ENCODE measurements around the gene GJD4. TPM values are rescaled to one million over a fixed set of nuclear protein-coding genes. Genes with fewer than 3 reads are reported as not detected.

Gene GJD4
- total RNA-seq, 5 donors from 2014 or later (not counting 1 experiment from before 2014, with no cell fraction given), result not detected

GRCh38 chr10:35638101-35638500 lies 33.0 kb downstream of the GJD4 start:
- Histone ChIP-seq H3K4me1 (ENCODE audit: control insufficient read depth in 1 of 2, extremely low read depth in 1 of 2, insufficient read depth in 2 of 2, low read length in 2 of 2) (peaks cover 11 to 29% of the 10 kb centered on the region in 2 experiments), H3K27ac (ENCODE audit: low read length) (no peak overlapping the region), H3K9me3 (no peaks in the 10 kb centered on the region), H3K4me3 (ENCODE audit: control insufficient read depth in 1 of 2, extremely low read depth in 1 of 2, low read length in 1 of 2) (no peak overlapping the region), H3K36me3 (ENCODE audit: control insufficient read depth in 2 of 2, extremely low read depth in 1 of 2, insufficient read depth in 1 of 2, low read length in 1 of 2) (no peaks in the 10 kb centered on the region), H3K27me3 (replicated peaks in 1 of 2; ENCODE audit: control insufficient read depth in 2 of 2, extremely low read depth in 1 of 2, insufficient read depth in 2 of 2, low read length in 1 of 2) (peaks cover 5 to 39% of the 10 kb centered on the region in 2 experiments)
- WGBS (ENCODE audit: insufficient coverage), result 100% methylated on average over 1 of the region's 4 CpGs
- Mint-ChIP-seq H3K36me3 (no peaks in the 10 kb centered on the region), H3K4me1 (peaks cover 11 to 42% (median 24%) of the 10 kb centered on the region in 3 donors), H3K9me3 (no peaks in the 10 kb centered on the region), H3K4me3 (peak overlapping the region in 1 of 3 donors; percentile 28), H3K27ac (no peak overlapping the region), H3K27me3 (peaks cover 20 to 47% of the 10 kb centered on the region in 2 donors)
- POLR2A ChIA-PET, result no interaction called here
- DNase-seq (no peak), ATAC-seq (replicated peaks in 1 of 4) (no peak)
- CTCF ChIA-PET, result no interaction called here

- Mint-ChIP-seq H3K27ac (no peak overlapping the region), H3K27me3 (peaks cover 19 to 53% of the 10 kb centered on the region in 2 donors), H3K4me3 (peak overlapping the region; percentile 61 to 83 (median 71)), H3K9me3 (no peaks in the 10 kb centered on the region), H3K4me1 (peaks cover 20 to 45% (median 29%) of the 10 kb centered on the region in 3 donors), H3K36me3 (no peaks in the 10 kb centered on the region)
- CTCF ChIA-PET, result no interaction called here
- Histone ChIP-seq H3K4me3 (ENCODE audit: control insufficient read depth in 1 of 2, extremely low read depth in 1 of 2, low read length in 1 of 2) (no peak overlapping the region), H3K36me3 (ENCODE audit: control insufficient read depth in 2 of 2, extremely low read depth in 1 of 2, insufficient read depth in 1 of 2, low read length in 1 of 2) (no peaks in the 10 kb centered on the region), H3K27me3 (replicated peaks in 1 of 2; ENCODE audit: control insufficient read depth in 2 of 2, extremely low read depth in 1 of 2, insufficient read depth in 2 of 2, low read length in 1 of 2) (peaks cover 5 to 46% of the 10 kb centered on the region in 2 experiments), H3K9me3 (no peaks in the 10 kb centered on the region), H3K27ac (ENCODE audit: low read length) (no peak overlapping the region), H3K4me1 (ENCODE audit: control insufficient read depth in 1 of 2, extremely low read depth in 1 of 2, insufficient read depth in 2 of 2, low read length in 2 of 2) (peaks cover 13 to 40% of the 10 kb centered on the region in 2 experiments)
- ATAC-seq (replicated peaks in 1 of 4) (no peak), DNase-seq (no peak)
- 9% methylated on average over 46 of the region's 57 CpGs for WGBS (ENCODE audit: insufficient coverage)
- POLR2A ChIA-PET, result interaction anchor here in 1 of 2 donors (0.5 kb wide), 1 partner anchor 441 kb away, joined by 6 read pairs; no protein-coding TSS in a partner anchor
Measured at GRCh38 chr10:35639021-35639727, 34.0 kb downstream of the GJD4 start.

DNA sequence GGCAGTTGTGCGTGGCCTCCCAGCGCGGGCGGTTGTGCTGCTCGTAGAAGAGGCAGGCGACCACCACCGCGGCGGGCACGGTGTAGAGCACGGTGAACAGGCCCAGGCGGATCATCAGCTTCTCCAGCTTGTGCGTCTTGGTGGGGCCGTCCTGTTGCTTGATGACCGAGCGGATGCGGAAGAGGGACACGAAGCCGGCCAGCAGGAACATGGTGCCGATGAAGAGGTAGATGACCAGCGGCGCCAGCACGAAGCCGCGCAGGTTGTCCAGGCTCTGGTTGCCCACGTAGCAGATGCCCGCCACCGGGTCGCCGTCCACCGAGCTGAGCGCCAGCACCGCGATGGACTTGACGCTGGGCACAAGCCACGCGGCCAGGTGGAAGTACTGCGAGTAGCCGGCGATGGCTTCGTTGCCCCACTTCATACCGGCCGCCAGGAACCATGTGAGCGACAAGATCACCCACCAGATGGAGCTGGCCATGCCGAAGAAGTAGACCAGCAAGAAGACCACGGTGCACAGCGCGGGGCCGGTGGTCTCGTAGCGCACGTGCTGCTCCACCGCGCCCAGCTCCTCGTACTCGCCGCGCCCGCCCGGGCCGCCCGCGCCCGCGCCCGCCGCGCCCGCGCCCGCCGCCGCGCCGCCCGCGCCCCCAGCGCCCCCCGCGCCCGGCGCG lies 34.7 kb downstream of the GJD4 start:
- H3K4me1 Mint-ChIP-seq, result peaks cover 20 to 49% (median 34%) of the 10 kb centered on the region in 3 donors
- no peaks in the 10 kb centered on the region for H3K9me3 ChIP-seq
- H3K27ac ChIP-seq (ENCODE audit: low read length), result no peak overlapping the region
- H3K9me3 Mint-ChIP-seq, result no peaks in the 10 kb centered on the region
- H3K36me3 Mint-ChIP-seq, result no peaks in the 10 kb centered on the region
- ChIA-PET CTCF (no interaction called here), POLR2A (no interaction called here)
- DNase-seq (peak in 1 of 35 experiments; percentile 4), ATAC-seq (replicated peaks in 1 of 4) (no peak)
- H3K27me3 Mint-ChIP-seq, result peaks cover 14 to 55% of the 10 kb centered on the region in 2 donors
- WGBS (ENCODE audit: insufficient coverage), result 7% methylated on average over 83 of the region's 83 CpGs
- H3K27me3 ChIP-seq (replicated peaks in 1 of 2; ENCODE audit: control insufficient read depth in 2 of 2, extremely low read depth in 1 of 2, insufficient read depth in 2 of 2, low read length in 1 of 2), result peaks cover 5 to 46% of the 10 kb centered on the region in 2 experiments
- H3K36me3 ChIP-seq (ENCODE audit: control insufficient read depth in 2 of 2, extremely low read depth in 1 of 2, insufficient read depth in 1 of 2, low read length in 1 of 2), result no peaks in the 10 kb centered on the region
- peaks cover 13 to 40% of the 10 kb centered on the region in 2 experiments for H3K4me1 ChIP-seq (ENCODE audit: control insufficient read depth in 1 of 2, extremely low read depth in 1 of 2, insufficient read depth in 2 of 2, low read length in 2 of 2)
- peak overlapping the region; percentile 61 to 83 (median 71) for H3K4me3 Mint-ChIP-seq
- H3K27ac Mint-ChIP-seq, result no peak overlapping the region
- peak overlapping the region in 1 of 2 donors; percentile 46 for H3K4me3 ChIP-seq (ENCODE audit: control insufficient read depth in 1 of 2, extremely low read depth in 1 of 2, low read length in 1 of 2)

DNA sequence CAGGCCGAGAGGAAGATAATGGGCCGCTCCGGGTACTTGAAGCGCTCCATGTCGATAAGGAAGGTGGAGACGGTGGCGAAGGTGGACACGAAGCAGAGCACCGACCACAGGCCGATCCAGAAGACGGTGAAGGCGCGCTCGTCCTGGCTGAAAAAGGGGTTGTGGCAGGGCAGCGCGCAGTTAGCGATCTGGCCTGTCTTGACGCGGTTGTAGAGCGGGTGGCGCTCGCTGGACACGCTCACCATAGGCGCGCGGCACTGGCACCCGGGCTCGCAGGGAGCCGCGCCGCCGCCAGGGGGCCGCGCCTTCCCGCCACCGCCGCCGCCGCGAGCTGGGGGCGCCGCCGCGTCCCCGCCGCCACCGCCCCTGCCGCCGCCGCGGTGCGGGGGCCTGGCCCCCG lies 35.3 kb downstream of the GJD4 start:
- 1% methylated on average over 53 of the region's 53 CpGs for WGBS (ENCODE audit: insufficient coverage)
- peak overlapping the region in 1 of 2 donors; percentile 19 for H3K27ac Mint-ChIP-seq
- Histone ChIP-seq H3K27me3 (replicated peaks in 1 of 2; ENCODE audit: control insufficient read depth in 2 of 2, extremely low read depth in 1 of 2, insufficient read depth in 2 of 2, low read length in 1 of 2) (peaks cover 5 to 45% of the 10 kb centered on the region in 2 experiments), H3K4me1 (ENCODE audit: control insufficient read depth in 1 of 2, extremely low read depth in 1 of 2, insufficient read depth in 2 of 2, low read length in 2 of 2) (peaks cover 13 to 40% of the 10 kb centered on the region in 2 experiments), H3K27ac (ENCODE audit: low read length) (no peak overlapping the region), H3K9me3 (no peaks in the 10 kb centered on the region), H3K36me3 (ENCODE audit: control insufficient read depth in 2 of 2, extremely low read depth in 1 of 2, insufficient read depth in 1 of 2, low read length in 1 of 2) (no peaks in the 10 kb centered on the region), H3K4me3 (ENCODE audit: control insufficient read depth in 1 of 2, extremely low read depth in 1 of 2, low read length in 1 of 2) (peak overlapping the region; percentile 37 to 61)
- H3K36me3 Mint-ChIP-seq, result no peaks in the 10 kb centered on the region
- peaks cover 17 to 47% (median 32%) of the 10 kb centered on the region in 3 donors for H3K4me1 Mint-ChIP-seq
- DNase-seq (peak in 5 of 35 experiments; percentile 10 to 56 (median 32)), ATAC-seq (replicated peaks in 1 of 4) (peak; percentile 15 to 42 (median 28))
- H3K27me3 Mint-ChIP-seq, result peaks cover 14 to 53% of the 10 kb centered on the region in 2 donors
- POLR2A ChIA-PET, result no interaction called here
- peak overlapping the region; percentile 71 to 85 (median 83) for H3K4me3 Mint-ChIP-seq
- CTCF ChIA-PET, result no interaction called here
- H3K9me3 Mint-ChIP-seq, result no peaks in the 10 kb centered on the region

DNA sequence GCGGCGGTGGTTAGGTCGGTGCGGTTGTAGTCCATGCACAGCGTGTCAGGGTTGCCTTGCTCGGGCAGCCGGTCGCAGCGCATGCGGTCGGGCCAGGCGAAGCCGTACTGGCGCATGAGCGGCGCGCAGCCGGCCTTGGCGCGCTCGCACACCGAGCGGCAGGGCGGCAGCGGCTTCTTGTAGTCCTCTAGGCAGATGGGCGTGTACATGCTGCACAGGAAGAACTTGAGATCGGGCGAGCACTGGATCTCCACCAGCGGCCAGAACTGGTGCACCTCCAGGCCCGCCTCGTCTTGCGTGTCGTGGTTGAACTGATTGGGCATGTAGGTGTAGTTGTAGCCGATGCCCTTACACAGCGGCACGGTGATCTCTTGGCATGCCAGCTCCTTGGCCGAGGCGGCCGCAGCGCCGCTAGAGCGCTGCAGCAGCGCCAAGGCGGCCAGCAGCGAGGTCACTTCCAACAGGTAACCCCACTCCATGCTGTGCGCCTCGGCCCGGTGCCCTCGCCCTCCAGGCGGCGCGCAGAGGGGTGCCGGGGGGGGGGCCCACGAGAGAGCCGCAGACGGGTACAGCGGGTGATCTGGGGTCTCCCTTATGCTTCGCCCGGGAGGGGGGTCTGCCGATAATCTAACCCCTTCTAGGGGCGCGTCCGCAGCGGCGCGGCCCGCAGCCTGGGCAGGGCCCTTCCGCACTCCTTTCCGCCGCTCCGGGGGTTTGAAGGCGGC lies 36.0 kb downstream of the GJD4 start:
- H3K9me3 Mint-ChIP-seq, result no peaks in the 10 kb centered on the region
- H3K4me1 Mint-ChIP-seq, result peaks cover 10 to 41% (median 27%) of the 10 kb centered on the region in 3 donors
- peak overlapping the region; percentile 75 to 83 (median 82) for H3K4me3 Mint-ChIP-seq
- ChIA-PET POLR2A (no interaction called here), CTCF (no interaction called here)
- H3K27ac Mint-ChIP-seq, result no peak overlapping the region
- Histone ChIP-seq H3K4me3 (ENCODE audit: control insufficient read depth in 1 of 2, extremely low read depth in 1 of 2, low read length in 1 of 2) (peak overlapping the region; percentile 40 to 67), H3K27me3 (replicated peaks in 1 of 2; ENCODE audit: control insufficient read depth in 2 of 2, extremely low read depth in 1 of 2, insufficient read depth in 2 of 2, low read length in 1 of 2) (peaks cover 5 to 45% of the 10 kb centered on the region in 2 experiments), H3K9me3 (no peaks in the 10 kb centered on the region), H3K27ac (ENCODE audit: low read length) (no peak overlapping the region), H3K4me1 (ENCODE audit: control insufficient read depth in 1 of 2, extremely low read depth in 1 of 2, insufficient read depth in 2 of 2, low read length in 2 of 2) (peaks cover 13 to 40% of the 10 kb centered on the region in 2 experiments), H3K36me3 (ENCODE audit: control insufficient read depth in 2 of 2, extremely low read depth in 1 of 2, insufficient read depth in 1 of 2, low read length in 1 of 2) (no peaks in the 10 kb centered on the region)
- DNase-seq, result peak in 12 of 35 experiments; percentile 7 to 54 (median 22)
- WGBS (ENCODE audit: insufficient coverage), result 2% methylated on average over 69 of the region's 72 CpGs
- peak; percentile 36 to 51 (median 40) for ATAC-seq (replicated peaks in 1 of 4)
- H3K27me3 Mint-ChIP-seq, result peaks cover 8 to 46% of the 10 kb centered on the region in 2 donors
- H3K36me3 Mint-ChIP-seq, result no peaks in the 10 kb centered on the region

DNA sequence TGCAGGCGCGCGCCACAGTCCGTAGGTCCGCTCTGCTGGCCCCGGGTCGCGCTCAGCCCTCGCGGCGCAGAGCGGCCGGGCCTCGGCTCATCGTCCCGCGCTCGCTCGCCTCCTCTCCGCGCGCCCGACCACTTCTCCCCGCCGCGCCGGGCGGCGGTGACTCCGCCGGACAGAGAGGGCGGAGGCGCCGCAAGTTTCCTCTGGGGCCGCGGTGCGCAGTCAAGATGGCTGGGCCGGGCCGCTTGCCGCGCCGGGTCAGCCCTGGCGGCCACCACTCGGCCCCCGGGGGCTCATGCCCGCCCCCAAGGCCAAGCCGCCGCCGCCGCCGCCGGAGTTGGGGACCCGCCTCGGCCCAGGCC lies 36.5 kb downstream of the GJD4 start:
- no peaks in the 10 kb centered on the region for H3K9me3 Mint-ChIP-seq
- Histone ChIP-seq H3K4me1 (ENCODE audit: control insufficient read depth in 1 of 2, extremely low read depth in 1 of 2, insufficient read depth in 2 of 2, low read length in 2 of 2) (peaks cover 13 to 40% of the 10 kb centered on the region in 2 experiments), H3K27ac (ENCODE audit: low read length) (no peak overlapping the region), H3K27me3 (replicated peaks in 1 of 2; ENCODE audit: control insufficient read depth in 2 of 2, extremely low read depth in 1 of 2, insufficient read depth in 2 of 2, low read length in 1 of 2) (peaks cover 4 to 45% of the 10 kb centered on the region in 2 experiments), H3K36me3 (ENCODE audit: control insufficient read depth in 2 of 2, extremely low read depth in 1 of 2, insufficient read depth in 1 of 2, low read length in 1 of 2) (no peaks in the 10 kb centered on the region), H3K9me3 (no peaks in the 10 kb centered on the region), H3K4me3 (ENCODE audit: control insufficient read depth in 1 of 2, extremely low read depth in 1 of 2, low read length in 1 of 2) (peak overlapping the region; percentile 53 to 67)
- peaks cover 9 to 40% (median 26%) of the 10 kb centered on the region in 3 donors for H3K4me1 Mint-ChIP-seq
- CTCF ChIA-PET, result no interaction called here
- 1% methylated on average over 54 of the region's 54 CpGs for WGBS (ENCODE audit: insufficient coverage)
- POLR2A ChIA-PET, result no interaction called here
- ATAC-seq (replicated peaks in 1 of 4) (peak in 3 of 4 experiments; percentile 3 to 22 (median 10)), DNase-seq (peak in 1 of 35 experiments; percentile 11)
- H3K4me3 Mint-ChIP-seq, result peak overlapping the region in 2 of 3 donors; percentile 60 to 83
- no peak overlapping the region for H3K27ac Mint-ChIP-seq
- H3K36me3 Mint-ChIP-seq, result no peaks in the 10 kb centered on the region
- H3K27me3 Mint-ChIP-seq, result peaks cover 8 to 42% of the 10 kb centered on the region in 2 donors

Measured in T-cell (primary cell).